ENCODE data around the gene ST6GALNAC1. TPM values are rescaled to one million over a fixed set of nuclear protein-coding genes. Genes with fewer than 3 reads are reported as not detected.
"Not testable (repeated sequence)": the region's sequence is repeated elsewhere in the genome, so short reads cannot be mapped to it uniquely, and the experiment has no call there.

Gene ST6GALNAC1
- total RNA-seq, 1 donor from 2014 or later: 0.75 TPM

- ATAC-seq: no peak
- no peak for DNase-seq (ENCODE audit: low spot score)
Measured at GRCh38 chr17:76644995-76645394, 1.4 kb upstream of the ST6GALNAC1 start.

- DNase-seq (ENCODE audit: low spot score) (no peak), ATAC-seq (no peak)
Measured at GRCh38 chr17:76642994-76643393, 563 bp downstream of the ST6GALNAC1 start.

GRCh38 chr17:76642032-76642561, 1.5 kb downstream of the ST6GALNAC1 start:
- ATAC-seq: no peak
- no peak for DNase-seq (ENCODE audit: low spot score)

- DNase-seq (ENCODE audit: low spot score) (no peak), ATAC-seq (no peak)
Measured at GRCh38 chr17:76641501-76641900, 2.1 kb downstream of the ST6GALNAC1 start.

- no peak for ATAC-seq
- no peak for DNase-seq (ENCODE audit: low spot score)
Measured at GRCh38 chr17:76640550-76641380, 2.8 kb downstream of the ST6GALNAC1 start.

- no peak for ATAC-seq
- no peak for DNase-seq (ENCODE audit: low spot score)
Measured at GRCh38 chr17:76638263-76638662, 5.3 kb downstream of the ST6GALNAC1 start.

GRCh38 chr17:76636486-76637206, 6.9 kb downstream of the ST6GALNAC1 start:
- not testable (repeated sequence) for DNase-seq (ENCODE audit: low spot score); ATAC-seq

GRCh38 chr17:76635659-76636360, 7.7 kb downstream of the ST6GALNAC1 start:
- DNase-seq (ENCODE audit: low spot score) (no peak), ATAC-seq (no peak)

- ATAC-seq: no peak
- no peak for DNase-seq (ENCODE audit: low spot score)
Measured at GRCh38 chr17:76635039-76635438, 8.5 kb downstream of the ST6GALNAC1 start.

GRCh38 chr17:76633628-76634328, 9.8 kb downstream of the ST6GALNAC1 start:
- DNase-seq (ENCODE audit: low spot score) (no peak), ATAC-seq (no peak)

- DNase-seq (ENCODE audit: low spot score) (peak; percentile 30), ATAC-seq (no peak)
Measured at GRCh38 chr17:76631821-76632565, 11.6 kb downstream of the ST6GALNAC1 start.

- ATAC-seq: no peak
- DNase-seq (ENCODE audit: low spot score): peak; percentile 22
Measured at GRCh38 chr17:76630151-76630550, 13.4 kb downstream of the ST6GALNAC1 start.

GRCh38 chr17:76627510-76627909, 16.0 kb downstream of the ST6GALNAC1 start:
- DNase-seq (ENCODE audit: low spot score) (peak; percentile 40), ATAC-seq (no peak)

- DNase-seq (ENCODE audit: low spot score) (peak; percentile 35), ATAC-seq (no peak)
Measured at GRCh38 chr17:76626442-76626841, 17.1 kb downstream of the ST6GALNAC1 start.

- DNase-seq (ENCODE audit: low spot score): peak; percentile 40
- no peak for ATAC-seq
Measured at GRCh38 chr17:76625496-76625895, 18.1 kb downstream of the ST6GALNAC1 start.

GRCh38 chr17:76623271-76624146, 20.0 kb downstream of the ST6GALNAC1 start:
- ATAC-seq (peak; percentile 99), DNase-seq (ENCODE audit: low spot score) (peak; percentile 79)

GRCh38 chr17:76617838-76618237, 25.7 kb downstream of the ST6GALNAC1 start:
- DNase-seq (ENCODE audit: low spot score): no peak
- no peak for ATAC-seq

GRCh38 chr17:76614912-76615617, 28.5 kb downstream of the ST6GALNAC1 start:
- ATAC-seq: no peak
- no peak for DNase-seq (ENCODE audit: low spot score)
